Measurements from ENCODE around the gene NFIX.
"Not testable (repeated sequence)": the region's sequence is repeated elsewhere in the genome, so short reads cannot be mapped to it uniquely, and the experiment has no call there.

NFIX gene

GRCh38 chr19:12965017-12965811 is 30.1 kb upstream of the NFIX start:
- Histone ChIP-seq H3K27me3 (ENCODE audit: control insufficient read depth in 1 of 2, insufficient read depth in 2 of 2, low read length in 2 of 2) (no peaks in the 10 kb centered on the region), H3K9ac (ENCODE audit: low read length in 2 of 2) (peak overlapping the region; percentile 53 to 60), H3K4me1 (ENCODE audit: control insufficient read depth, insufficient read depth, low read length) (peaks cover 14% of the 10 kb centered on the region), H3K36me3 (ENCODE audit: control insufficient read depth in 2 of 2, insufficient read depth in 2 of 2, low read length in 2 of 2) (no peaks in the 10 kb centered on the region), H3K4me3 (ENCODE audit: low read length in 2 of 2) (peak overlapping the region; percentile 80 to 92), H3K27ac (ENCODE audit: low read length) (no peak overlapping the region), H3K9me3 (ENCODE audit: control insufficient read depth in 2 of 2, low read length in 2 of 2) (no peaks in the 10 kb centered on the region)

- Histone ChIP-seq H3K36me3 (ENCODE audit: control insufficient read depth in 2 of 2, insufficient read depth in 2 of 2, low read length in 2 of 2) (no peaks in the 10 kb centered on the region), H3K27me3 (ENCODE audit: control insufficient read depth in 1 of 2, insufficient read depth in 2 of 2, low read length in 2 of 2) (no peaks in the 10 kb centered on the region), H3K9ac (ENCODE audit: low read length in 2 of 2) (peak overlapping the region in 1 of 2 donors; percentile 53), H3K9me3 (ENCODE audit: control insufficient read depth in 2 of 2, low read length in 2 of 2) (no peaks in the 10 kb centered on the region), H3K27ac (ENCODE audit: low read length) (no peak overlapping the region), H3K4me3 (ENCODE audit: low read length in 2 of 2) (peak overlapping the region in 1 of 2 donors; percentile 80), H3K4me1 (ENCODE audit: control insufficient read depth, insufficient read depth, low read length) (peaks cover 14% of the 10 kb centered on the region)
Measured at GRCh38 chr19:12965812-12966135, 29.5 kb upstream of the NFIX start.

- Histone ChIP-seq H3K27ac (ENCODE audit: low read length) (no peak overlapping the region), H3K36me3 (ENCODE audit: control insufficient read depth in 2 of 2, insufficient read depth in 2 of 2, low read length in 2 of 2) (no peaks in the 10 kb centered on the region), H3K9me3 (ENCODE audit: control insufficient read depth in 2 of 2, low read length in 2 of 2) (no peaks in the 10 kb centered on the region), H3K27me3 (ENCODE audit: control insufficient read depth in 1 of 2, insufficient read depth in 2 of 2, low read length in 2 of 2) (no peaks in the 10 kb centered on the region), H3K9ac (ENCODE audit: low read length in 2 of 2) (no peak overlapping the region), H3K4me3 (ENCODE audit: low read length in 2 of 2) (no peak overlapping the region), H3K4me1 (ENCODE audit: control insufficient read depth, insufficient read depth, low read length) (peaks cover 14% of the 10 kb centered on the region)
Measured at GRCh38 chr19:12967907-12968306, 27.4 kb upstream of the NFIX start.

DNA sequence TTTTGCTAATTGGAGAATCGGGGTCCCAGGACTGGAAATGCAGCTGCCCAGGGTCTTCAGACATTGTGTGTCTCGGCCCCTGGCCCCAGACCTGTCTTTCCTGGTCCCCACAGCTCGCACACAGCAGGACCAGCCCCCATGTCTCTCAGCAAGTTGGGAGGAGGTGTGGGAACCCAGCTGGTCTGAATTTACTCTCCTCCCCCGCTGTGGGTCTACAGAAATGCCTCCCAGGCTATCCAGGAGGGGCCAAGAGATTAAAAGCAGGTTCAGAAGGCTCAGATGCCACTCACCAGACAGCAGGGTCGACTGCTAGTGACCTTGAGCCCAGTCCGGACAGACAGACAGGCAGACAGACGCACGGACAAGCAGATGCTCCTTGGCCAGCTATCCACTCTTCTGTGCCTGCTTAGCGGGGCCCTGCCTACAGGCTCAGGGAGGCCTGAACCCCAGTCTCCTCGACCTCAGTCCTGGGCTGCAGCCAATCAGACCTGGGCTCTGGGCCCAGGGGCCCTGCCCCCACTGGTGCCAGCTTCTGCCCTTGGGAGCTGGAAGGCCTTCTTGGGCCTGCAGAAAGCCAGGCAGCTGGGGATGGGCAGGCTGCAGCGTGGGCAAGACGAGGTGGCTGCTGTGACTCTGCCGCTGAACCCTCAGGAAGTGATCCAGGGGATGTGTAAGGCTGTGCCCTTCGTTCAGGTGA is 25.8 kb upstream of the NFIX start, which contains the start of gene DAND5:
TSS of gene DAND5 (plus strand) at position 285 of the 697 bp plus-strand sequence. CDS start at position 370, 85 bp downstream.
- H3K9me3 ChIP-seq (ENCODE audit: control insufficient read depth in 2 of 2, low read length in 2 of 2) = no peaks in the 10 kb centered on the region
- H3K27me3 ChIP-seq (ENCODE audit: control insufficient read depth in 1 of 2, insufficient read depth in 2 of 2, low read length in 2 of 2) = no peaks in the 10 kb centered on the region
- H3K4me3 ChIP-seq (ENCODE audit: low read length in 2 of 2) = peak within 1 kb of the TSS in 1 of 2 donors; percentile 35
- H3K36me3 ChIP-seq (ENCODE audit: control insufficient read depth in 2 of 2, insufficient read depth in 2 of 2, low read length in 2 of 2) = no peaks in the 10 kb centered on the region
- H3K27ac ChIP-seq (ENCODE audit: low read length) = peak within 1 kb of the TSS; percentile 69
- H3K4me1 ChIP-seq (ENCODE audit: control insufficient read depth, insufficient read depth, low read length) = peaks cover 14% of the 10 kb centered on the region
- peak within 1 kb of the TSS; percentile 24 to 64 for H3K9ac ChIP-seq (ENCODE audit: low read length in 2 of 2)

GRCh38 chr19:12970070-12970820 is 25.0 kb upstream of the NFIX start:
- Histone ChIP-seq H3K9me3 (ENCODE audit: control insufficient read depth in 2 of 2, low read length in 2 of 2) (no peaks in the 10 kb centered on the region), H3K27ac (ENCODE audit: low read length) (peak overlapping the region; percentile 69), H3K4me3 (ENCODE audit: low read length in 2 of 2) (no peak overlapping the region), H3K9ac (ENCODE audit: low read length in 2 of 2) (peak overlapping the region; percentile 24 to 64), H3K4me1 (ENCODE audit: control insufficient read depth, insufficient read depth, low read length) (peaks cover 10% of the 10 kb centered on the region), H3K36me3 (ENCODE audit: control insufficient read depth in 2 of 2, insufficient read depth in 2 of 2, low read length in 2 of 2) (no peaks in the 10 kb centered on the region), H3K27me3 (ENCODE audit: control insufficient read depth in 1 of 2, insufficient read depth in 2 of 2, low read length in 2 of 2) (no peaks in the 10 kb centered on the region)

DNA sequence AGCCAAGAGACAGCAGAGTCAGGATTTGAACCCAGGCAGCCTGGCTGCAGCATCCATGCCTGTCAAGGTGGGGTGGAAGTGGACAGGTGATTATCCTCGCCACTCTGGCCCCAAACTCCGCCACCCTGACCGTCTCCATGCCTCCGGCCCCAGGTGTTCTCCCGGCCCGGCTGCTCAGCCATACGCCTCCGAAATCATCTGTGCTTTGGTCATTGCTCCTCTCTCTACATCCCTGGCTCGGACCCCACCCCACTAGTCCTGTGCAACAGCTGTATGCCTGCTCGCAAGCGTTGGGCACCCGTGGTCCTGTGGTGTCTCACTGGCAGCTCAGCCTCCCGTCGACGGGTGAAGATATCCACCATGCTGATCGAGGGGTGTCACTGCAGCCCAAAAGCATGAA is 22.0 kb upstream of the NFIX start:
- Histone ChIP-seq H3K9me3 (ENCODE audit: control insufficient read depth in 2 of 2, low read length in 2 of 2) (no peaks in the 10 kb centered on the region), H3K27me3 (ENCODE audit: control insufficient read depth in 1 of 2, insufficient read depth in 2 of 2, low read length in 2 of 2) (no peaks in the 10 kb centered on the region), H3K4me3 (ENCODE audit: low read length in 2 of 2) (no peak overlapping the region), H3K4me1 (ENCODE audit: control insufficient read depth, insufficient read depth, low read length) (peaks cover 10% of the 10 kb centered on the region), H3K36me3 (ENCODE audit: control insufficient read depth in 2 of 2, insufficient read depth in 2 of 2, low read length in 2 of 2) (no peaks in the 10 kb centered on the region), H3K27ac (ENCODE audit: low read length) (no peak overlapping the region), H3K9ac (ENCODE audit: low read length in 2 of 2) (no peak overlapping the region)

DNA sequence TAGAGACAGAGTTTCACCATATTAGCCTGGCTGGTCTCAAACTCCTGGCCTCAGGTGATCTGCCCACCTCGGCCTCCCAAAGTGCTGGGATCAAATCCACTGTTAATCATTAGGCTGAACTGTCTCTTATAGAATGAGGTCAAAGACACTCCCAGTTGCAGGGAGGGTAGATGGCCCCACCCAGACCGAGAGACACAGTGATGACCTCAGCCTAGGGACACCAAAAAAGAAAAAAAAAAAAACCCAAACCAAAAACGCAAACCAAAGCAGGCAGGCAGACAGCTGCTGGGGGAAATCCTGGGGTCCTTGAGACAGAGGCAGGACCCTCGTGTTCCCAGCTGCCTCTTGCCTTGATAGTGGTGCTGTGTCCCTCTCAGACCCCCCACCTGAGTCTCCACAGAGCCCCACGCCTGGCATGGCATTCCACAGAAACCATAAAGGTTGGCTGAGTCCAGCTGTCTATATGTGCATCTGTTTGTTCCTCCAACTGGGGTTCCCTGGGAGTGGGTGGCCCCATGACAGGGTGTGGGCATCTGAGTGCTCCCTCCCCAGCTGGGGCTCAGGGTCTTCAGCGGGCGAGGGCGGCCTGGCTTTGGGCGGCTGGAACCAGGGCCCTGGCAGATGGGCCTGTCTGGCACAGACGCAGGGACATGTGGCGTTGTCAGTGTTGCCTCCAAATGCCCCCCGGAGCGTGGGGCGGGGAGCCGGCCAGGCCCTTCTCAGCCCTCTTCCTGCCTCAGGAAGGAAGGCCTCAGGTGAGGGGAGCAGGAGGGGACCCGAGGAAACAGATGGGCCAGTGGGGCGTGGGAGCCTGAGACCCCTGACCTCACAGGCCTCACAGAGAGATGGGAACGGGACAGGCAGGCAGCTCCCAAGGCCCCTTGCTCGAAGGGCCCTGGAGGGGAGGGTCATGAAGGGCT is 20.7 kb upstream of the NFIX start:
- no peaks in the 10 kb centered on the region for H3K9me3 ChIP-seq (ENCODE audit: control insufficient read depth in 2 of 2, low read length in 2 of 2)
- no peak overlapping the region for H3K4me3 ChIP-seq (ENCODE audit: low read length in 2 of 2)
- H3K27me3 ChIP-seq (ENCODE audit: control insufficient read depth in 1 of 2, insufficient read depth in 2 of 2, low read length in 2 of 2) = no peaks in the 10 kb centered on the region
- peaks cover 9% of the 10 kb centered on the region for H3K4me1 ChIP-seq (ENCODE audit: control insufficient read depth, insufficient read depth, low read length)
- no peak overlapping the region for H3K27ac ChIP-seq (ENCODE audit: low read length)
- H3K9ac ChIP-seq (ENCODE audit: low read length in 2 of 2) = no peak overlapping the region
- no peaks in the 10 kb centered on the region for H3K36me3 ChIP-seq (ENCODE audit: control insufficient read depth in 2 of 2, insufficient read depth in 2 of 2, low read length in 2 of 2)

DNA sequence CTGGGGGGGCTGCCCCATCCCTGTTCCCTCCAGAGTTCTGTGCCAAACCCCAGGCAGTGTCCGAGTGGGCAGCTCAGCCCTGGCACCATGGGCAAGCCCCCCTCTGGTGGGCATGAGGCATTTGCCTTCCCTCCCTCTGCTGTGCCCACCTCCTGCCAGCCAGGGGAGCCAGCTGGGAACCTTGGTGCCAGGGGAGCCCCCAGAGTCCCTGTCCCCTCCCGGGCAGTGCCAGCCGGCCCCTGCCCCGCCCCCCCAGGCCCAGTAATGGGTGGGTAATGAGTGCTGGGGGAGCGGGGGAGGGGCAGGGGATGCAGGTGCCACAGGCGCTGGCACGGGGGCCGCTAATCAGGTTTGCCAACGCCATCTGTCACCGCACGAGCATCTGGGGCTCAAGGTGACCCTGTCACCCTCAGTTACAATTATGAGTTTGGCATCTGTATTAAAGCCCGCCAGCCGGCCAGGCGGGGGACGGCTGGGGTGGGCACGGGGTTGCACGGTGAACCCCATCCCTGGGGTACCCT is 20.0 kb upstream of the NFIX start:
- Histone ChIP-seq H3K4me1 (ENCODE audit: control insufficient read depth, insufficient read depth, low read length) (peaks cover 3% of the 10 kb centered on the region), H3K9me3 (ENCODE audit: control insufficient read depth in 2 of 2, low read length in 2 of 2) (no peaks in the 10 kb centered on the region), H3K36me3 (ENCODE audit: control insufficient read depth in 2 of 2, insufficient read depth in 2 of 2, low read length in 2 of 2) (no peaks in the 10 kb centered on the region), H3K27me3 (ENCODE audit: control insufficient read depth in 1 of 2, insufficient read depth in 2 of 2, low read length in 2 of 2) (no peaks in the 10 kb centered on the region), H3K4me3 (ENCODE audit: low read length in 2 of 2) (no peak overlapping the region), H3K9ac (ENCODE audit: low read length in 2 of 2) (no peak overlapping the region), H3K27ac (ENCODE audit: low read length) (no peak overlapping the region)

GRCh38 chr19:12976109-12976508 is 19.2 kb upstream of the NFIX start:
- not testable (repeated sequence) for H3K9ac ChIP-seq (ENCODE audit: low read length in 2 of 2); H3K36me3 ChIP-seq (ENCODE audit: control insufficient read depth in 2 of 2, insufficient read depth in 2 of 2, low read length in 2 of 2); H3K27me3 ChIP-seq (ENCODE audit: control insufficient read depth in 1 of 2, insufficient read depth in 2 of 2, low read length in 2 of 2); H3K27ac ChIP-seq (ENCODE audit: low read length); H3K4me3 ChIP-seq (ENCODE audit: low read length in 2 of 2); H3K4me1 ChIP-seq (ENCODE audit: control insufficient read depth, insufficient read depth, low read length); H3K9me3 ChIP-seq (ENCODE audit: control insufficient read depth in 2 of 2, low read length in 2 of 2)

DNA sequence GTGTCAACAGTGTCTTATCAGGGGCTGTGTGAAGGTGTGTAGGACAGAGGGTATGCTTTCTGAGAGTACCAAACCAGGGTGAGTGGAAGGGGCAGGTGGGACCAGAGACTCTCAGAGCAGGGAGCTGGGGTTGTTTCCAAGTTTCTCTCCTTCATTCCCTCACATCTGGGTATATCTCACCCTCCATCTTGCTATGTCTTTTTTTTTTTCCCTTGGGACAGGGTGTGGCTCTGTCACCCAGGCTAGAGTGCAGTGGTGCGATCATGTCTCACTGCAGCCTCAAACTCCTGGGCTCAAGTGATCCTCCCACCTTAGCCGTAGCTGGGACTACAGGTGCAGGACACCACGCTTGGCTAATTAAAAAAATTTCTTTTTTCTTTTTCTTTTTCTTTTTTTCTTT is 15.3 kb upstream of the NFIX start:
- Histone ChIP-seq H3K9ac (ENCODE audit: low read length in 2 of 2) (no peak overlapping the region), H3K4me3 (ENCODE audit: low read length in 2 of 2) (no peak overlapping the region), H3K36me3 (ENCODE audit: control insufficient read depth in 2 of 2, insufficient read depth in 2 of 2, low read length in 2 of 2) (no peaks in the 10 kb centered on the region), H3K27ac (ENCODE audit: low read length) (no peak overlapping the region), H3K9me3 (ENCODE audit: control insufficient read depth in 2 of 2, low read length in 2 of 2) (no peaks in the 10 kb centered on the region), H3K27me3 (ENCODE audit: control insufficient read depth in 1 of 2, insufficient read depth in 2 of 2, low read length in 2 of 2) (no peaks in the 10 kb centered on the region), H3K4me1 (ENCODE audit: control insufficient read depth, insufficient read depth, low read length) (peaks cover 14% of the 10 kb centered on the region)

Measured in stomach smooth muscle (tissue), 2 donors.